PC-3 (cell line): ENCODE measurements around the gene GLDC. TPM values are rescaled to one million over a fixed set of nuclear protein-coding genes. Genes with fewer than 3 reads are reported as not detected.

ENCODE experiments used
- ATAC-seq: fragments of 200-7000 bp; cut with Tn5 transposase; 2 replicates; pipeline ENCODE4 v1.9.1; 2020; ENCODE audit warnings: mild to moderate bottlenecking, moderate library complexity
- BruUV-seq: library from RNA; stranded (reverse); fragments of 400-500 nt; replicated peaks from 2 replicates; lab custom pipeline; 2021; lab: Mats Ljungman, UMichigan
- CTCF ChIA-PET: fragments of 300-600 bp; sonication (Branson Sonifier 250); formaldehyde crosslinking; loops from one replicate; lab custom pipeline; 2022; ENCODE audit warnings: antibody characterized with exemption; lab: Charles Lee
- POLR2A ChIA-PET: fragments of 300-600 bp; sonication (Branson Sonifier 250); formaldehyde crosslinking; loops from one replicate; lab custom pipeline; 2022; ENCODE audit warnings: antibody characterized with exemption; ENCODE audit not compliant: unreplicated experiment; lab: Charles Lee
- DNase-seq: peaks from one replicate; pipeline ENCODE4 v3.0.0-alpha.2; 2015
- H2AFZ ChIP-seq: fragments of 300-600 bp; sonication (generic); 2 replicates; pipeline ENCODE4 v1.6.0; 2016; ENCODE audit warnings: antibody characterized with exemption, low read length
- H3F3A ChIP-seq: fragments of 300-600 bp; sonication (generic); one replicate; pipeline ENCODE4 v1.6.0; 2017; ENCODE audit warnings: antibody characterized with exemption, low read length, control low read depth, mild to moderate bottlenecking; ENCODE audit not compliant: unreplicated experiment
- H3K27ac ChIP-seq: fragments of 300-600 bp; sonication (generic); 2 replicates; pipeline ENCODE4 v1.5.1; 2016; ENCODE audit warnings: mild to moderate bottlenecking, low read length
- H3K27me3 ChIP-seq: fragments of 300-600 bp; sonication (generic); 2 replicates; pipeline ENCODE4 v1.6.1; 2016; ENCODE audit warnings: low read length, mixed read lengths
- H3K36me3 ChIP-seq: fragments of 300-600 bp; sonication (generic); 2 replicates; pipeline ENCODE4 v1.6.1; 2016; ENCODE audit warnings: low read depth, mixed run types, low read length, mixed read lengths
- H3K4me1 ChIP-seq: fragments of 300-600 bp; sonication (generic); 2 replicates; pipeline ENCODE4 v1.5.1; 2016; ENCODE audit warnings: low read length; ENCODE audit not compliant: insufficient read depth
- H3K4me2 ChIP-seq: fragments of 300-600 bp; sonication (generic); 2 replicates; pipeline ENCODE4 v1.6.0; 2016; ENCODE audit warnings: low read length
- H3K4me3 ChIP-seq: fragments of 300-600 bp; sonication (generic); 2 replicates; pipeline ENCODE4 v1.5.1; 2016; ENCODE audit warnings: mild to moderate bottlenecking, low read length, mixed read lengths
- H3K79me2 ChIP-seq: fragments of 300-600 bp; sonication (generic); 2 replicates; pipeline ENCODE4 v1.6.1; 2017; ENCODE audit warnings: low read length, mixed read lengths
- H3K9ac ChIP-seq: fragments of 300-600 bp; sonication (generic); 2 replicates; pipeline ENCODE4 v1.6.0; 2016; ENCODE audit warnings: mild to moderate bottlenecking, low read length
- H3K9me2 ChIP-seq: fragments of 300-600 bp; sonication (generic); replicated peaks from 2 replicates; pipeline ENCODE4 v1.6.1; 2016; ENCODE audit warnings: mixed run types, low read length, mixed read lengths
- H3K9me3 ChIP-seq: fragments of 300-600 bp; sonication (generic); 2 replicates; pipeline ENCODE4 v1.6.1; 2016; ENCODE audit warnings: low read length, mixed read lengths
- H4K20me1 ChIP-seq: fragments of 300-600 bp; sonication (generic); 2 replicates; pipeline ENCODE4 v1.6.1; 2016; ENCODE audit warnings: low read length, mixed read lengths
- EZH2 ChIP-seq: fragments of 300-600 bp; sonication (generic); IDR thresholded peaks from one replicate; pipeline ENCODE4 v1.6.1; 2017; ENCODE audit warnings: antibody characterized with exemption, mild to moderate bottlenecking, low read length; ENCODE audit not compliant: unreplicated experiment
- EZH2phosphoT487 ChIP-seq: fragments of 300-600 bp; sonication (generic); IDR thresholded peaks from 2 replicates; pipeline ENCODE4 v1.6.1; 2018; ENCODE audit warnings: mild to moderate bottlenecking, antibody characterized with exemption, low read length, borderline replicate concordance
- intact Hi-C: fragments of 100-400 bp; cut with micrococcal nuclease; formaldehyde crosslinking; loops from 2 replicates; pipeline ENCODE4 v1.9.0; 2023
- total RNA-seq: library from RNA; depleted of rRNA; stranded (reverse); fragments of >200 nt; gene quantifications from 2 replicates; pipeline ENCODE4 v1.2.3, GENCODE V29; 2014
- TF ChIP-seq, protein P1 (sequence below): fragments of 300-600 bp; sonication (generic); conservative IDR thresholded peaks from 2 replicates; pipeline ENCODE4 v1.5.1; 2017; ENCODE audit warnings: antibody characterized with exemption, low read depth, mild to moderate bottlenecking, low read length

GLDC gene
- total RNA-seq, 1 experiment from 2014 or later = 8.1 TPM

DNA sequence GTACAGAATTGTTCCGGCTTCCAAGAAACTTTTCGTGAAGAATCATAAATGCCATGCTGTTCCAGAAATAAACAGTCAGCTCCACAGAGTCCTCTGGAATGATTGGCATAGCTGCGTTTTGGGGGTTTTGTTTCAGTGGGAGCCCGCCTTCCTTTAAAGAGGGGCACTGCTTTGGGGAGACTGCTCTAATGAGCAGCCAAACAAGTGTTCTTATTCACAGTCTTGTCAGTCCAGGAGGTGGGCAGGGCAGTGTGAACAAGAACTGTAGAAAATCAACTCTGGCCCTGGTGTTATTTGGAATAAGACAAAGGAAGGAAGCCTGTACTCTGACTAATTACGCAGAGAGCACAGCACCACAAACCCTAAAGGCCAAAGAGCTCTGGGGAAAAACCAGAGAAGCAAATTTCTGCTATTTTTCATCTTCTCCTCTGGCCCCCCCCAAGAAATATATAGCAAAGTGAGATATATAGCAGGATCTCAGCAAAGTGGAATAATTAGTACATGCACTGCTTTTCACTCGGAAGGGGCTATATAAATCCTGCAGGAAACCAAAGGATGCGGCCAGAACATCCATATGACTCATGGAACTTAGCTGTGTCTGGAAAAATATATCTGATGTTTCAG, 92.9 kb downstream of the GLDC start:
- no peaks in the 10 kb centered on the region for H4K20me1 ChIP-seq
- H3K9ac ChIP-seq = no peak overlapping the region
- POLR2A ChIA-PET = no interaction called here
- H2AFZ ChIP-seq = no peak overlapping the region
- CTCF ChIA-PET = no interaction called here
- H3K9me2 ChIP-seq = no peaks in the 10 kb centered on the region
- TF ChIP-seq EZH2phosphoT487 = no peak
- no peak for TF ChIP-seq EZH2
- TF ChIP-seq, protein P1, sequence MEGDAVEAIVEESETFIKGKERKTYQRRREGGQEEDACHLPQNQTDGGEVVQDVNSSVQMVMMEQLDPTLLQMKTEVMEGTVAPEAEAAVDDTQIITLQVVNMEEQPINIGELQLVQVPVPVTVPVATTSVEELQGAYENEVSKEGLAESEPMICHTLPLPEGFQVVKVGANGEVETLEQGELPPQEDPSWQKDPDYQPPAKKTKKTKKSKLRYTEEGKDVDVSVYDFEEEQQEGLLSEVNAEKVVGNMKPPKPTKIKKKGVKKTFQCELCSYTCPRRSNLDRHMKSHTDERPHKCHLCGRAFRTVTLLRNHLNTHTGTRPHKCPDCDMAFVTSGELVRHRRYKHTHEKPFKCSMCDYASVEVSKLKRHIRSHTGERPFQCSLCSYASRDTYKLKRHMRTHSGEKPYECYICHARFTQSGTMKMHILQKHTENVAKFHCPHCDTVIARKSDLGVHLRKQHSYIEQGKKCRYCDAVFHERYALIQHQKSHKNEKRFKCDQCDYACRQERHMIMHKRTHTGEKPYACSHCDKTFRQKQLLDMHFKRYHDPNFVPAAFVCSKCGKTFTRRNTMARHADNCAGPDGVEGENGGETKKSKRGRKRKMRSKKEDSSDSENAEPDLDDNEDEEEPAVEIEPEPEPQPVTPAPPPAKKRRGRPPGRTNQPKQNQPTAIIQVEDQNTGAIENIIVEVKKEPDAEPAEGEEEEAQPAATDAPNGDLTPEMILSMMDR = no peak
- peaks cover 18% of the 10 kb centered on the region for H3K4me1 ChIP-seq
- no peaks in the 10 kb centered on the region for H3K27me3 ChIP-seq
- peak overlapping the region; percentile 12; the same call in 1 of the 2 replicates for H3K27ac ChIP-seq
- H3F3A ChIP-seq = no peaks in the 10 kb centered on the region
- ATAC-seq (peak; percentile 62), DNase-seq (no peak)
- no TSS peak for BruUV-seq
- no peaks in the 10 kb centered on the region for H3K9me3 ChIP-seq
- intact Hi-C loops = no loop called here
- no peaks in the 10 kb centered on the region for H3K79me2 ChIP-seq
- H3K4me3 ChIP-seq = no peak overlapping the region
- peak overlapping the region; percentile 14; the same call in 1 of the 2 replicates for H3K4me2 ChIP-seq
- no peaks in the 10 kb centered on the region for H3K36me3 ChIP-seq

DNA sequence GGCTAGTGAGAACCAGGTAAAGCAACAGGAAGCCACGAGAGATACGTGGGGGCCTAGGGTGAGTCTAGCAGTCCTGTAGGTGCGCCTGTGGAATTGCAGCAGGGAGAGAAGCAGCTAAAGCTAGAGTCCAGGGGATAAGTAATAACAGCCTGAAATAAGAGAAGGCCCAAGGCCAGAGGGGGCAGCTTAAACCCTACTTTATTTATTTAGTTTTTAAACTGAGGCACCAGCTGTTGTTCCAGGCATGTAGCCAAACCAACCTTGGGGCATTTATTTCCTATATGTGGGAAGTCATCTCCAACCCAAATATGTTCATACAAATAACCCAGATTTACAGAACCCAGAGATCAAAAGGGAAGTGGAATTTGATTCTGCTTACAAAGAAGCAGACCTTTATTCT, 93.5 kb downstream of the GLDC start:
- ATAC-seq = peak; percentile 74
- no peak overlapping the region for H3K9ac ChIP-seq
- no peaks in the 10 kb centered on the region for H4K20me1 ChIP-seq
- no peaks in the 10 kb centered on the region for H3K36me3 ChIP-seq
- peaks cover 18% of the 10 kb centered on the region for H3K4me1 ChIP-seq
- no peak overlapping the region for H3K4me3 ChIP-seq
- H3K27ac ChIP-seq = peak overlapping the region; percentile 12; the same call in 1 of the 2 replicates
- H3K9me2 ChIP-seq = no peaks in the 10 kb centered on the region
- H3F3A ChIP-seq = no peaks in the 10 kb centered on the region
- CTCF ChIA-PET = no interaction called here
- no peaks in the 10 kb centered on the region for H3K27me3 ChIP-seq
- no peaks in the 10 kb centered on the region for H3K79me2 ChIP-seq
- no peaks in the 10 kb centered on the region for H3K9me3 ChIP-seq
- no peak overlapping the region for H2AFZ ChIP-seq
- no peak for TF ChIP-seq EZH2phosphoT487
- TF ChIP-seq, protein P1 = no peak
- TF ChIP-seq EZH2 = no peak
- peak; percentile 47 for DNase-seq
- intact Hi-C loops = no loop called here
- H3K4me2 ChIP-seq = peak overlapping the region; percentile 14; the same call in 1 of the 2 replicates
- POLR2A ChIA-PET = no interaction called here
- BruUV-seq = no TSS peak

DNA sequence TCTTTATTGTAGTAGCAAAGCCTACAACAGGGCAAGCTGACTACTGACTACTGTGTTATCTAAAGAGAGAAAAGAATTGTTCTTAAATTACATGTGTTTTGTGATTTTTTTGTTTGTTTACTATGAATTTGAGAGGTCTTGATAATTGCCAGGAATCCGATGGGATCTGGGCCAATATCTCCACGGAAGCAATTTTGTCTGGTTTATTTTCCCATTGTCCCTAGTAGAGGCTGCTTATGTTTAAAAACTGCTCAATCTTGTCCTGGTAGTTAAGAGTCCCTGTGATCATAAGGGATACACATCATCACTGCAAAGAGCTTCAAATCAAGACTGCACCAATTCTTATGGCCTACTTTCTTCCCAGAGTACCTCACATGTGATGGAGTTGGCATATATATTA, 94.4 kb downstream of the GLDC start:
- Histone ChIP-seq H3K9me2 (no peaks in the 10 kb centered on the region), H3K4me3 (no peak overlapping the region), H4K20me1 (no peaks in the 10 kb centered on the region), H3K79me2 (no peaks in the 10 kb centered on the region), H3K36me3 (no peaks in the 10 kb centered on the region), H3K9me3 (no peaks in the 10 kb centered on the region), H2AFZ (no peak overlapping the region), H3K27me3 (no peaks in the 10 kb centered on the region), H3K4me2 (no peak overlapping the region), H3K27ac (no peak overlapping the region), H3K9ac (no peak overlapping the region), H3F3A (no peaks in the 10 kb centered on the region), H3K4me1 (peaks cover 18% of the 10 kb centered on the region)
- no TSS peak for BruUV-seq
- TF ChIP-seq, protein P1 = no peak
- TF ChIP-seq EZH2phosphoT487 = no peak
- TF ChIP-seq EZH2 = no peak
- ChIA-PET POLR2A (no interaction called here), CTCF (no interaction called here)
- no peak for ATAC-seq
- no peak for DNase-seq
- intact Hi-C loops = no loop called here
